Mucosa of descending colon (tissue), 3 donors: Measurements from ENCODE around the gene MYO15A. TPM values are rescaled to one million over a fixed set of nuclear protein-coding genes. Genes with fewer than 3 reads are reported as not detected.

Experiments used
- ATAC-seq: fragments of 200-7000 bp; cut with Tn5 transposase; one replicate; pipeline ENCODE4 v1.9.1; 2020; ENCODE audit warnings: mild to moderate bottlenecking, moderate library complexity
- DNase-seq, 3 donors: peaks; one replicate each; pipeline ENCODE4 v3.0.0-alpha.2; 2020
- H3K36me3 ChIP-seq: fragments of 200-600 bp; one replicate; pipeline ENCODE4 v1.8.0; 2021; ENCODE audit warnings: low read depth, mild to moderate bottlenecking
- H3K4me1 ChIP-seq: fragments of 200-600 bp; one replicate; pipeline ENCODE4 v1.8.0; 2021; ENCODE audit warnings: low read depth, mild to moderate bottlenecking
- H3K4me3 ChIP-seq: fragments of 200-600 bp; one replicate; pipeline ENCODE4 v1.8.0; 2021; ENCODE audit warnings: mild to moderate bottlenecking
- H3K9me3 ChIP-seq: fragments of 200-600 bp; one replicate; pipeline ENCODE4 v1.8.0; 2021; ENCODE audit warnings: mild to moderate bottlenecking
- intact Hi-C, 2 donors: fragments of 100-400 bp; cut with DNase I in 1 of 2; cut with micrococcal nuclease in 1 of 2; formaldehyde crosslinking; loops; one replicate each; pipeline versions ENCODE4 v1.11.0 to v1.11.1; 2022; cut with DNase I, micrococcal nuclease
- total RNA-seq, 3 donors: library from RNA; stranded (reverse); fragmentation: NEBNext Ultra II Directional in 2 of 3; extraction: Animal tissue kit (Norgen Biotek cat#: 25700) in 2 of 3; gene quantifications; one replicate each; pipeline versions ENCODE4 v1.2.1 to v1.2.4, GENCODE V29; 2021 to 2023
- TF ChIP-seq, protein P1 (sequence below): fragments of 200-600 bp; IDR thresholded peaks from one replicate; pipeline ENCODE4 v1.8.0; 2022; ENCODE audit warnings: antibody characterized with exemption, mild to moderate bottlenecking
- donor health status: DM: no; HTN: no; CAD: no; lungs with moderate emphysema.
- donor health status: DM: no; HTN: no; CAD: no.
- donor health status: DM: no; HTN: yes; CAD: no.

MYO15A gene
- total RNA-seq, 3 donors from 2014 or later, result 0.60 to 2.0 (median 1.2) TPM

DNA sequence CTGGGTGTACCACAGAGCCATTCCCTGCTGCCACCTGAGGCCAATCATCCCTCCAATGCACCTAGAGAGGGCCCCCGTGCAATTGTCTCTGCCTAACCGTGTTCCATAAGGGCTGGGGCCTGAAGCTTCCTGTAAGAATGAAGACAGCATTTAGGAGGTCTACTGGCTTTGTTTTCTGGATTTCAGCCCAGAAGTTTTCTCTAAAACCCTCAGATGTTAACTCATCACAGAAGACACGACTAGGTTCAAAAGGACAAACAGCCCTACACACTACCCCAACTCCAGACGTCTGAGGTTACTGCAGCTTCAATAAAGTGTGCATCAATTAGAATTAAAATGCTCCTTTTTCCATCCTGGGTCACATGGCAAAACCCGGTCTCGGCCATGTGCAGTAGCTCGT is 31.6 kb upstream of the MYO15A start:
- intact Hi-C loops, result no loop called here
- H3K36me3 ChIP-seq, result no peaks in the 10 kb centered on the region
- H3K4me1 ChIP-seq, result no peaks in the 10 kb centered on the region
- H3K9me3 ChIP-seq, result no peaks in the 10 kb centered on the region
- no peak overlapping the region for H3K4me3 ChIP-seq
- no peak for ATAC-seq
- TF ChIP-seq, protein P1, sequence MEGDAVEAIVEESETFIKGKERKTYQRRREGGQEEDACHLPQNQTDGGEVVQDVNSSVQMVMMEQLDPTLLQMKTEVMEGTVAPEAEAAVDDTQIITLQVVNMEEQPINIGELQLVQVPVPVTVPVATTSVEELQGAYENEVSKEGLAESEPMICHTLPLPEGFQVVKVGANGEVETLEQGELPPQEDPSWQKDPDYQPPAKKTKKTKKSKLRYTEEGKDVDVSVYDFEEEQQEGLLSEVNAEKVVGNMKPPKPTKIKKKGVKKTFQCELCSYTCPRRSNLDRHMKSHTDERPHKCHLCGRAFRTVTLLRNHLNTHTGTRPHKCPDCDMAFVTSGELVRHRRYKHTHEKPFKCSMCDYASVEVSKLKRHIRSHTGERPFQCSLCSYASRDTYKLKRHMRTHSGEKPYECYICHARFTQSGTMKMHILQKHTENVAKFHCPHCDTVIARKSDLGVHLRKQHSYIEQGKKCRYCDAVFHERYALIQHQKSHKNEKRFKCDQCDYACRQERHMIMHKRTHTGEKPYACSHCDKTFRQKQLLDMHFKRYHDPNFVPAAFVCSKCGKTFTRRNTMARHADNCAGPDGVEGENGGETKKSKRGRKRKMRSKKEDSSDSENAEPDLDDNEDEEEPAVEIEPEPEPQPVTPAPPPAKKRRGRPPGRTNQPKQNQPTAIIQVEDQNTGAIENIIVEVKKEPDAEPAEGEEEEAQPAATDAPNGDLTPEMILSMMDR, result no peak
- no peak for DNase-seq

DNA sequence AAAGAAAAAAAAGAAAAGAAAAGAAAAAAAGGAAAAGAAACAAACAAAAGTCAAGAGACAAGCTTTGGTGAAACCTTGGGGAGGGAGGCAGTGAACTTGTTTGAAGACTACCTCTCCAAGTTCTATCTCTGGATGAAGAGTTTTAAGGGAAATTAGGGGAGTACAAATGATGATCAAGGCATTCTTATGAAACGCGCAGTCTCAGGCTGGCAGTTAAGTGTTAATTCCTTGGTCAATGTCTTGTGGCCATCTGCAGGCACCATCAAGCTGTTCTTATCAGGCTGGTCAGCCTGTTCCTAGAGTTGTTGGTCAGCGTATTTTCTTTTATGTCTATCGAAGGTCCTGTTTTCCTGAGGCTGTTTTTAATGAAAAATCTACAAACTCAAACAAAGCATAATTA is 29.0 kb upstream of the MYO15A start:
- no peaks in the 10 kb centered on the region for H3K36me3 ChIP-seq
- no peaks in the 10 kb centered on the region for H3K4me1 ChIP-seq
- TF ChIP-seq, protein P1, result no peak
- intact Hi-C loops, result no loop called here
- DNase-seq (no peak), ATAC-seq (no peak)
- H3K9me3 ChIP-seq, result no peaks in the 10 kb centered on the region
- H3K4me3 ChIP-seq, result no peak overlapping the region

DNA sequence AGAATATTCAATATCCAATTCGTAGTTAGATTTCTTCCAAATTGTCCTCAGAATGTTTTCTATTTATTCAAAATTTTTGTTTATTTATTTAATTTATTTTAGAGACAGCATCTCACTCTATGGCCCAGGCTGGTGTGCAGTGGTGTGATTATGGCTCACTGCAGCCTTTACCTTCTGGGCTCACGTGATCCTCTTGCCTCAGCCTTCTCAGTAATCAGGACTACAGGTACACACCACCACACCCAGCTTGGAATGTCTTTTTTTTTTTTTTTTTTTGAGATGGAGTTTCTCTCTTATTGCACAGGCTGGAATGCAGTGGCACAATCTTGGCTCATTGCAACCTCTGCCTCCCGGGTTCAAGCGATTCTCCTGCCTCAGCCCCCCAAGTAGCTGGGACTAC is 24.3 kb upstream of the MYO15A start:
- Histone ChIP-seq H3K4me1 (peaks cover 17% of the 10 kb centered on the region), H3K9me3 (no peaks in the 10 kb centered on the region), H3K4me3 (no peak overlapping the region), H3K36me3 (no peaks in the 10 kb centered on the region)
- DNase-seq (peak in 1 of 3 donors; percentile 30), ATAC-seq (peak; percentile 26)
- TF ChIP-seq, protein P1, result no peak
- intact Hi-C loops, result no loop called here

DNA sequence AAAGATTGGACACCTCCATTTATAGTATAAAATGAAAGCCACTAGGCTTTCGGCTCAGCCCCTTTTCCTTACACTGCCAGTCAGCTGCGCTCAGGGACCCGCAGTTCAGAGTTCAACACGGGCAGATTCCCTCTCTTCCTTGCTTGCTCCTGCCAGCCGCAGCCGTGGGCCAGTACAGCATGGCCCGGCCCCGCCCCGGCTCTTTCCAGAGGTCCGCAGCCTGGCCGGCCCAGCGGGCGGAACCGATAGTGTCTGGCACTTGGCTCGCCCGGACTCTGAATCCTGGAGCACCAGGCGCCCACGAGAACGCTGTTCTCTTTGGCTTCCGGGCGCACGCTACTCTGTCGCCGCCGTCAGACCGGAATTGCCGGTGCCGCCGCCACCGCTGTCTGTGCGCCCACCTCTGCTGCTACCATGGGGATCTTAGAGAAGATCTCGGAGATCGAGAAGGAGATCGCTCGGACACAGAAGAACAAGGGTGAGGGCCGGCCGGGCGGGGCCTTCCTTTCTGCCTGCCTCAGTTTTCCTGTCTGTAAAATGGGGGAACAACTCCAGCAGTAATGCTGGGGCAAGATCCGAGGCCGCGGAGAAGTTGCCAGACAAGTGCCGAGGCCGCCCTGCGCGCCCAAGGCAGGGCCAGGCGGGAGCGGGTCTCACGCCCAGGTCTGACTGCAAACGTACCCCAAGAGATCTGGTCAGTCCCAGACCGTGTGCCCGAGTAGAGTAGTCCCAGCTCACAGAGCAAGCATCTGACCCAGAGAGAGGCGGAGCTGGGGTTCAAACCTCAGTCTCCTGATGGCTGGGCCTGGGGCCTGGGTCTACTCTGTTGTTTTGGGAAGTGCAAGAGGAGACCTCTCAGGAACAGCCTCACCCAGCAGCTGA is 20.7 kb upstream of the MYO15A start, which contains the start of gene DRG2:
Gene DRG2, plus strand, starts transcription at position 339 of the 882 bp plus-strand sequence. Its CDS starts 76 bp downstream, at position 415.
- TF ChIP-seq, protein P1, result no peak
- DNase-seq (peak; percentile 92 to 97 (median 93)), ATAC-seq (peak; percentile 99)
- Histone ChIP-seq H3K4me3 (peak within 1 kb of the TSS; percentile 54), H3K4me1 (peaks cover 17% of the 10 kb centered on the region), H3K9me3 (no peaks in the 10 kb centered on the region), H3K36me3 (no peaks in the 10 kb centered on the region)
- intact Hi-C loops, result no loop called here

DNA sequence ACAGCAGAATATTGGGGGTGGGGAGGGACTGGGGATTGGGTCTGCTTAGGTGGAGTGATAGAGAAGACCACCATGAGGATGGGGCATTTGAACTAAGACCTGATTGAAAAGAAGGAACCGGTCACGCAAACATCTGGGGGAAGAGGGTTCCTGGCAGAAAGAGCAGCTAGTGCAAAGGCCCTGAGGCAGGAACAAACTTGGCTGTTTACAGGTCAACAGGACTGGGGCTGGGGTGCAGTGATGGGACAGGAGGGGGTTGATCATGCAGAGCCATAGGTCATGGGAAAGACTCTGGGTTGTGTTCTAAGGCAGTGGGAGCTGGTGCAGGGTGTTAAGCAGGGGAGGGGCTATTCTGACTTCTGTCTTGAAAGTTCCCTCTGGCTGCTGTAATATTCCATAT is 18.9 kb upstream of the MYO15A start:
- intact Hi-C loops, result no loop called here
- Histone ChIP-seq H3K9me3 (no peaks in the 10 kb centered on the region), H3K4me1 (peaks cover 17% of the 10 kb centered on the region), H3K36me3 (no peaks in the 10 kb centered on the region), H3K4me3 (no peak overlapping the region)
- no peak for DNase-seq
- ATAC-seq, result no peak
- TF ChIP-seq, protein P1, result no peak
